OCI-LY7 (cell line): Measurements from ENCODE around the gene MAPT.

Source experiments
- EZH2phosphoT487 ChIP-seq: fragments of 200-600 bp; sonication (generic); IDR thresholded peaks from 2 replicates; pipeline ENCODE4 v1.6.1; 2018; ENCODE audit warnings: low read depth, borderline replicate concordance, mild to moderate bottlenecking, mixed run types, antibody characterized with exemption, low read length, moderate library complexity, mixed read lengths
- TF ChIP-seq, protein P1 (sequence below): fragments of 200-600 bp; sonication (generic); conservative IDR thresholded peaks from 2 replicates; pipeline ENCODE4 v1.5.1; 2014; ENCODE audit warnings: mild to moderate bottlenecking, antibody characterized with exemption, low read length, moderate library complexity, mixed read lengths

DNA sequence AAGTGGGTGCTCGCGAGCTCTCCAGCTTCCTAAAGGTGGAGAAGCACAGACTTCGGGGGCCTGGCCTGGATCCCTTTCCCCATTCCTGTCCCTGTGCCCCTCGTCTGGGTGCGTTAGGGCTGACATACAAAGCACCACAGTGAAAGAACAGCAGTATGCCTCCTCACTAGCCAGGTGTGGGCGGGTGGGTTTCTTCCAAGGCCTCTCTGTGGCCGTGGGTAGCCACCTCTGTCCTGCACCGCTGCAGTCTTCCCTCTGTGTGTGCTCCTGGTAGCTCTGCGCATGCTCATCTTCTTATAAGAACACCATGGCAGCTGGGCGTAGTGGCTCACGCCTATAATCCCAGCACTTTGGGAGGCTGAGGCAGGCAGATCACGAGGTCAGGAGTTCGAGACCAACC is 102.8 kb downstream of the MAPT start:
- TF ChIP-seq, protein P1, sequence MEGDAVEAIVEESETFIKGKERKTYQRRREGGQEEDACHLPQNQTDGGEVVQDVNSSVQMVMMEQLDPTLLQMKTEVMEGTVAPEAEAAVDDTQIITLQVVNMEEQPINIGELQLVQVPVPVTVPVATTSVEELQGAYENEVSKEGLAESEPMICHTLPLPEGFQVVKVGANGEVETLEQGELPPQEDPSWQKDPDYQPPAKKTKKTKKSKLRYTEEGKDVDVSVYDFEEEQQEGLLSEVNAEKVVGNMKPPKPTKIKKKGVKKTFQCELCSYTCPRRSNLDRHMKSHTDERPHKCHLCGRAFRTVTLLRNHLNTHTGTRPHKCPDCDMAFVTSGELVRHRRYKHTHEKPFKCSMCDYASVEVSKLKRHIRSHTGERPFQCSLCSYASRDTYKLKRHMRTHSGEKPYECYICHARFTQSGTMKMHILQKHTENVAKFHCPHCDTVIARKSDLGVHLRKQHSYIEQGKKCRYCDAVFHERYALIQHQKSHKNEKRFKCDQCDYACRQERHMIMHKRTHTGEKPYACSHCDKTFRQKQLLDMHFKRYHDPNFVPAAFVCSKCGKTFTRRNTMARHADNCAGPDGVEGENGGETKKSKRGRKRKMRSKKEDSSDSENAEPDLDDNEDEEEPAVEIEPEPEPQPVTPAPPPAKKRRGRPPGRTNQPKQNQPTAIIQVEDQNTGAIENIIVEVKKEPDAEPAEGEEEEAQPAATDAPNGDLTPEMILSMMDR = no peak
- no peak for TF ChIP-seq EZH2phosphoT487
